Neural cell (in vitro differentiated cells): ENCODE results near the gene PSMG3. TPM values are rescaled to one million over a fixed set of nuclear protein-coding genes. Genes with fewer than 3 reads are reported as not detected.

Experiments used
- H2AFZ ChIP-seq: fragments of 200-600, 300-800 bp; sonication (generic), shearing (Covaris generic); 2 replicates; pipeline ENCODE4 v1.6.0; 2014; ENCODE audit warnings: low read depth, mild to moderate bottlenecking, antibody characterized with exemption, low read length, moderate library complexity
- H3F3A ChIP-seq: fragments of 200-600 bp; shearing (Covaris generic); 2 replicates; pipeline ENCODE4 v1.6.1; 2016; ENCODE audit warnings: mild to moderate bottlenecking, moderate library complexity, mixed read lengths, antibody characterized with exemption, low read length; ENCODE audit not compliant: insufficient read depth, poor library complexity, severe bottlenecking
- H3K27ac ChIP-seq: fragments of 200-600, 300-800 bp; sonication (generic), shearing (Covaris generic); 2 replicates; pipeline ENCODE4 v1.5.1; 2014; ENCODE audit warnings: mild to moderate bottlenecking, low read length, moderate library complexity
- H3K27me3 ChIP-seq: fragments of 300-800, 200-600 bp; sonication (generic), shearing (Covaris generic); 2 replicates; pipeline ENCODE4 v1.6.0; 2014; ENCODE audit warnings: mild to moderate bottlenecking, low read depth, low read length, moderate library complexity; ENCODE audit not compliant: insufficient read depth
- H3K36me3 ChIP-seq: fragments of 300-800, 200-600 bp; sonication (generic), shearing (Covaris generic); 2 replicates; pipeline ENCODE4 v1.5.1; 2014; ENCODE audit warnings: mild to moderate bottlenecking, antibody characterized with exemption, low read length, moderate library complexity; ENCODE audit not compliant: insufficient read depth
- H3K4me2 ChIP-seq: fragments of 300-800, 200-600 bp; sonication (generic), shearing (Covaris generic); 2 replicates; pipeline ENCODE4 v1.6.0; 2014; ENCODE audit warnings: mild to moderate bottlenecking, low read length
- H3K4me3 ChIP-seq: fragments of 300-800, 200-600 bp; sonication (generic), shearing (Covaris generic); 2 replicates; pipeline ENCODE4 v1.5.1; 2014; ENCODE audit warnings: mild to moderate bottlenecking, low read length, moderate library complexity
- H3K79me2 ChIP-seq: fragments of 200-600 bp; shearing (Covaris generic); replicated peaks from 2 replicates; pipeline ENCODE4 v1.6.0; 2014; ENCODE audit warnings: mild to moderate bottlenecking, low read length, moderate library complexity; ENCODE audit not compliant: insufficient read depth
- H3K9ac ChIP-seq: fragments of 300-800, 200-600 bp; sonication (generic), shearing (Covaris generic); 2 replicates; pipeline ENCODE4 v1.6.1; 2016; ENCODE audit warnings: mild to moderate bottlenecking, low read length, mixed read lengths
- H3K9me2 ChIP-seq: fragments of 200-600 bp; shearing (Covaris generic); 2 replicates; pipeline ENCODE4 v1.6.1; 2016; ENCODE audit warnings: mild to moderate bottlenecking, low read length, mixed read lengths; ENCODE audit not compliant: insufficient read depth
- H3K9me3 ChIP-seq: fragments of 200-600, 300-800 bp; sonication (generic), shearing (Covaris generic); 2 replicates; pipeline ENCODE4 v1.6.1; 2016; ENCODE audit warnings: mild to moderate bottlenecking, mixed run types, low read length, moderate library complexity, mixed read lengths
- H4K20me1 ChIP-seq: fragments of 200-600 bp; shearing (Covaris generic); 2 replicates; pipeline ENCODE4 v1.6.1; 2016; ENCODE audit warnings: mild to moderate bottlenecking, mixed run types; ENCODE audit not compliant: insufficient read depth
- EP300 ChIP-seq: fragments of 450-650 bp; conservative IDR thresholded peaks from 2 replicates; pipeline ENCODE4 v1.6.1; 2014; ENCODE audit warnings: antibody characterized with exemption, mild to moderate bottlenecking, moderate library complexity; ENCODE audit not compliant: poor library complexity, severe bottlenecking
- EZH2 ChIP-seq: fragments of 200-600, 300-800 bp; shearing (Covaris generic), sonication (generic); IDR thresholded peaks from 2 replicates; pipeline ENCODE4 v1.6.1; 2014; ENCODE audit warnings: antibody characterized with exemption, low read length, borderline replicate concordance, mild to moderate bottlenecking; ENCODE audit not compliant: insufficient read depth, poor library complexity, severe bottlenecking
- MXI1 ChIP-seq: fragments of 450-650 bp; conservative IDR thresholded peaks from 2 replicates; pipeline ENCODE4 v1.6.1; 2014; ENCODE audit warnings: antibody characterized with exemption, mild to moderate bottlenecking; ENCODE audit not compliant: poor library complexity, severe bottlenecking
- POLR2AphosphoS5 ChIP-seq: IDR thresholded peaks from 2 replicates; pipeline ENCODE4 v1.6.1; 2012
- RAD21 ChIP-seq: fragments of 450-650 bp; conservative IDR thresholded peaks from 2 replicates; pipeline ENCODE4 v1.6.1; 2014; ENCODE audit warnings: antibody characterized with exemption, mild to moderate bottlenecking, moderate library complexity
- SMC3 ChIP-seq: fragments of 450-650 bp; conservative IDR thresholded peaks from 2 replicates; pipeline ENCODE4 v1.6.1; 2014; ENCODE audit warnings: antibody characterized with exemption, mild to moderate bottlenecking, moderate library complexity; ENCODE audit not compliant: poor library complexity
- TAF1 ChIP-seq: IDR thresholded peaks from 2 replicates; pipeline ENCODE4 v1.6.1; 2012; ENCODE audit warnings: low read depth
- polyA minus RNA-seq: library from RNA; depleted of rRNA, polyadenylated mRNA; stranded (reverse); fragments of >200 nt; gene quantifications from 2 replicates; pipeline ENCODE4 v1.2.3, GENCODE V29; 2014
- polyA plus RNA-seq: library from polyadenylated mRNA; depleted of rRNA; stranded (reverse); fragments of >200 nt; gene quantifications from 2 replicates; pipeline ENCODE4 v1.2.3, GENCODE V29; 2014
- TF ChIP-seq, protein P1 (sequence below): IDR thresholded peaks from 2 replicates; pipeline ENCODE4 v1.6.1; 2012; ENCODE audit warnings: borderline replicate concordance
- TF ChIP-seq, protein P2 (sequence below): fragments of 450-650 bp; IDR thresholded peaks from 2 replicates; pipeline ENCODE4 v1.5.1; 2014; ENCODE audit warnings: antibody characterized with exemption, mild to moderate bottlenecking, moderate library complexity; ENCODE audit not compliant: poor library complexity, severe bottlenecking

PSMG3 gene, protein sequence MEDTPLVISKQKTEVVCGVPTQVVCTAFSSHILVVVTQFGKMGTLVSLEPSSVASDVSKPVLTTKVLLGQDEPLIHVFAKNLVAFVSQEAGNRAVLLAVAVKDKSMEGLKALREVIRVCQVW
- 50.6 and 54.1 TPM in 2 replicates for polyA plus RNA-seq
- polyA minus RNA-seq: 15.6 and 20.9 TPM in 2 replicates

DNA sequence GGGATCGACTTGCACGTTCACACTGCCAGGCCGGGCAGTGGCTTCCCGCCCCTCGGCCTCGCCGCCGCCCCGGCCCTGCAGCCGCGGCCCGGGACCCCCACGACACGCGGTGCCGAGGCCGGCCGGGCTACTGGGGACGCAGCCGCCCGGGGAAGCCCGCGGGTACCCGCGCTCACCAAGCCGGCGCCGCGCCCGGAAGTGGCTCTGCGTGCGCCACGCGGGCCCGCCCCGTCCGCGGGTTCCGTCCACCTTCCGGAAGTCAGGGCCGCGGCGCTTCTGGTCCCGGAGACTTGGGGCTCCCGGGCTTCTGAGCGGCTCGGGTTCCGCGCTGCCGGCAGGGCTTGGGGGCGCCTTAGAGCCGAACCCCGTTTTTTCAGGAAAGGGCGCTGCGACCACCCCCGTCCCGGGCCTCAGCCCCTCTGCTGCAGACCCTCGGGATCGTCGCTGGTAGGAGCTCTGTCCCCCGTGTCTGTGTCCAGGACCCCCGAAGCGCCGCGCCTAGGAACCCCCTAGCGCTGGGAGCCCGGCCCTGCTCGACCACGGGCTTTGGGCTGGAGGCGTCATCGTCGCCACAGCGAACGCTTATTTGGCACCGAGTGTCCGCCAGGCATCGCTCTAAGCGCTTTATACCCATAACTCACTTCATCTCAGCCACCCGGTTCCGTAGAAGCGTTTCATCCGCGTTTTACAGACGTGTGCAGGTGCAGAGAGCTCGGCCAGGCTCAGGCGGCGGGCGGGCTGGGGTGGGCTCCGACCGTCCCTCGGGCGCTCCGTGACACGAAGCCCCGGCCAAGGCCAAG, at the start of gene PSMG3:
Gene PSMG3, minus strand, starts transcription at position 200 of the 800 bp plus-strand sequence. CDS start 693 bp downstream, outside the sequence.
- H3K9me3 ChIP-seq: no peaks in the 10 kb centered on the region
- no peaks in the 10 kb centered on the region for H3F3A ChIP-seq
- TF ChIP-seq TAF1: no peak
- TF ChIP-seq, protein P1, sequence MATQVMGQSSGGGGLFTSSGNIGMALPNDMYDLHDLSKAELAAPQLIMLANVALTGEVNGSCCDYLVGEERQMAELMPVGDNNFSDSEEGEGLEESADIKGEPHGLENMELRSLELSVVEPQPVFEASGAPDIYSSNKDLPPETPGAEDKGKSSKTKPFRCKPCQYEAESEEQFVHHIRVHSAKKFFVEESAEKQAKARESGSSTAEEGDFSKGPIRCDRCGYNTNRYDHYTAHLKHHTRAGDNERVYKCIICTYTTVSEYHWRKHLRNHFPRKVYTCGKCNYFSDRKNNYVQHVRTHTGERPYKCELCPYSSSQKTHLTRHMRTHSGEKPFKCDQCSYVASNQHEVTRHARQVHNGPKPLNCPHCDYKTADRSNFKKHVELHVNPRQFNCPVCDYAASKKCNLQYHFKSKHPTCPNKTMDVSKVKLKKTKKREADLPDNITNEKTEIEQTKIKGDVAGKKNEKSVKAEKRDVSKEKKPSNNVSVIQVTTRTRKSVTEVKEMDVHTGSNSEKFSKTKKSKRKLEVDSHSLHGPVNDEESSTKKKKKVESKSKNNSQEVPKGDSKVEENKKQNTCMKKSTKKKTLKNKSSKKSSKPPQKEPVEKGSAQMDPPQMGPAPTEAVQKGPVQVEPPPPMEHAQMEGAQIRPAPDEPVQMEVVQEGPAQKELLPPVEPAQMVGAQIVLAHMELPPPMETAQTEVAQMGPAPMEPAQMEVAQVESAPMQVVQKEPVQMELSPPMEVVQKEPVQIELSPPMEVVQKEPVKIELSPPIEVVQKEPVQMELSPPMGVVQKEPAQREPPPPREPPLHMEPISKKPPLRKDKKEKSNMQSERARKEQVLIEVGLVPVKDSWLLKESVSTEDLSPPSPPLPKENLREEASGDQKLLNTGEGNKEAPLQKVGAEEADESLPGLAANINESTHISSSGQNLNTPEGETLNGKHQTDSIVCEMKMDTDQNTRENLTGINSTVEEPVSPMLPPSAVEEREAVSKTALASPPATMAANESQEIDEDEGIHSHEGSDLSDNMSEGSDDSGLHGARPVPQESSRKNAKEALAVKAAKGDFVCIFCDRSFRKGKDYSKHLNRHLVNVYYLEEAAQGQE: no peak
- no peak for TF ChIP-seq EZH2
- TF ChIP-seq SMC3: no peak
- no peak for TF ChIP-seq POLR2AphosphoS5
- TF ChIP-seq RAD21: peak; percentile 29
- TF ChIP-seq MXI1: peak; percentile 63
- TF ChIP-seq EP300: peak; percentile 28
- TF ChIP-seq, protein P2, sequence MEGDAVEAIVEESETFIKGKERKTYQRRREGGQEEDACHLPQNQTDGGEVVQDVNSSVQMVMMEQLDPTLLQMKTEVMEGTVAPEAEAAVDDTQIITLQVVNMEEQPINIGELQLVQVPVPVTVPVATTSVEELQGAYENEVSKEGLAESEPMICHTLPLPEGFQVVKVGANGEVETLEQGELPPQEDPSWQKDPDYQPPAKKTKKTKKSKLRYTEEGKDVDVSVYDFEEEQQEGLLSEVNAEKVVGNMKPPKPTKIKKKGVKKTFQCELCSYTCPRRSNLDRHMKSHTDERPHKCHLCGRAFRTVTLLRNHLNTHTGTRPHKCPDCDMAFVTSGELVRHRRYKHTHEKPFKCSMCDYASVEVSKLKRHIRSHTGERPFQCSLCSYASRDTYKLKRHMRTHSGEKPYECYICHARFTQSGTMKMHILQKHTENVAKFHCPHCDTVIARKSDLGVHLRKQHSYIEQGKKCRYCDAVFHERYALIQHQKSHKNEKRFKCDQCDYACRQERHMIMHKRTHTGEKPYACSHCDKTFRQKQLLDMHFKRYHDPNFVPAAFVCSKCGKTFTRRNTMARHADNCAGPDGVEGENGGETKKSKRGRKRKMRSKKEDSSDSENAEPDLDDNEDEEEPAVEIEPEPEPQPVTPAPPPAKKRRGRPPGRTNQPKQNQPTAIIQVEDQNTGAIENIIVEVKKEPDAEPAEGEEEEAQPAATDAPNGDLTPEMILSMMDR: peak; percentile 51
- H3K79me2 ChIP-seq: peaks cover 5% of the 10 kb centered on the region
- H3K9ac ChIP-seq: peak within 1 kb of the TSS; percentile 78
- no peaks in the 10 kb centered on the region for H3K9me2 ChIP-seq
- peak within 1 kb of the TSS; percentile 32 for H2AFZ ChIP-seq
- H4K20me1 ChIP-seq: no peaks in the 10 kb centered on the region
- H3K27ac ChIP-seq: peak within 1 kb of the TSS; percentile 74
- no peaks in the 10 kb centered on the region for H3K36me3 ChIP-seq
- H3K27me3 ChIP-seq: no peaks in the 10 kb centered on the region
- H3K4me2 ChIP-seq: no peak within 1 kb of the TSS
- peak within 1 kb of the TSS; percentile 80 for H3K4me3 ChIP-seq

DNA sequence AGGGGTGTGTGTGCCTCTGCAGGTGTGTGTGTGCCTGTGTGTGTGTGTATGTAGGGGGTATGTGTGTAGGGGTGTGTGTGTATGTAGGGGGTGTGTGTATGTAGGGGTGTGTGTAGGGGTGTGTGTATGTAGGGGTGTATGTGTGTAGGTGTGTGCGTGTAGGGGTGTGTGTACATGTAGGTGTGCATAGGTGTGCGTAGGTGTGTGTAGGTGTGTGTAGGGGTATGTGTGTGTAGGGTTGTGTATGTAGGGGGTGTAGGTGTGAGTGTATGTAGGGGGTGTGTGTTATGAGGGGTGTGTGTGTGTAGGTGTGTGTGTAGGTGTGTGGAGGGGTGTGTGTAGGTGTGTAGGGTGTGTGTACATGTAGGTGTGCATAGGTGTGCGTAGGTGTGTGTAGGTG, 48.6 kb upstream of the PSMG3 start:
- no peaks in the 10 kb centered on the region for H3K79me2 ChIP-seq
- no peak overlapping the region for H2AFZ ChIP-seq
- H3K9me3 ChIP-seq: no peaks in the 10 kb centered on the region
- no peaks in the 10 kb centered on the region for H3K36me3 ChIP-seq
- no peak overlapping the region for H3K4me3 ChIP-seq
- H3K27me3 ChIP-seq: no peaks in the 10 kb centered on the region
- no peak overlapping the region for H3K4me2 ChIP-seq
- H4K20me1 ChIP-seq: no peaks in the 10 kb centered on the region
- no peak for TF ChIP-seq EP300
- TF ChIP-seq EZH2: no peak
- TF ChIP-seq, protein P2: no peak
- no peak for TF ChIP-seq RAD21
- TF ChIP-seq, protein P1: no peak
- TF ChIP-seq MXI1: no peak
- no peak for TF ChIP-seq TAF1
- TF ChIP-seq SMC3: no peak
- TF ChIP-seq POLR2AphosphoS5: no peak
- no peak overlapping the region for H3K27ac ChIP-seq
- H3K9me2 ChIP-seq: no peaks in the 10 kb centered on the region
- H3K9ac ChIP-seq: no peak overlapping the region
- no peaks in the 10 kb centered on the region for H3F3A ChIP-seq
